Neural cell (in vitro differentiated cells): ENCODE data around the gene MRPL4. TPM values are rescaled to one million over a fixed set of nuclear protein-coding genes. Genes with fewer than 3 reads are reported as not detected.

Experiments
- H2AFZ ChIP-seq: fragments of 200-600, 300-800 bp; sonication (generic), shearing (Covaris generic); 2 replicates; pipeline ENCODE4 v1.6.0; 2014; ENCODE audit warnings: low read depth, mild to moderate bottlenecking, antibody characterized with exemption, low read length, moderate library complexity
- H3F3A ChIP-seq: fragments of 200-600 bp; shearing (Covaris generic); 2 replicates; pipeline ENCODE4 v1.6.1; 2016; ENCODE audit warnings: mild to moderate bottlenecking, moderate library complexity, mixed read lengths, antibody characterized with exemption, low read length; ENCODE audit not compliant: insufficient read depth, poor library complexity, severe bottlenecking
- H3K27ac ChIP-seq: fragments of 200-600, 300-800 bp; sonication (generic), shearing (Covaris generic); 2 replicates; pipeline ENCODE4 v1.5.1; 2014; ENCODE audit warnings: mild to moderate bottlenecking, low read length, moderate library complexity
- H3K27me3 ChIP-seq: fragments of 300-800, 200-600 bp; sonication (generic), shearing (Covaris generic); 2 replicates; pipeline ENCODE4 v1.6.0; 2014; ENCODE audit warnings: mild to moderate bottlenecking, low read depth, low read length, moderate library complexity; ENCODE audit not compliant: insufficient read depth
- H3K36me3 ChIP-seq: fragments of 300-800, 200-600 bp; sonication (generic), shearing (Covaris generic); 2 replicates; pipeline ENCODE4 v1.5.1; 2014; ENCODE audit warnings: mild to moderate bottlenecking, antibody characterized with exemption, low read length, moderate library complexity; ENCODE audit not compliant: insufficient read depth
- H3K4me2 ChIP-seq: fragments of 300-800, 200-600 bp; sonication (generic), shearing (Covaris generic); 2 replicates; pipeline ENCODE4 v1.6.0; 2014; ENCODE audit warnings: mild to moderate bottlenecking, low read length
- H3K4me3 ChIP-seq: fragments of 300-800, 200-600 bp; sonication (generic), shearing (Covaris generic); 2 replicates; pipeline ENCODE4 v1.5.1; 2014; ENCODE audit warnings: mild to moderate bottlenecking, low read length, moderate library complexity
- H3K79me2 ChIP-seq: fragments of 200-600 bp; shearing (Covaris generic); replicated peaks from 2 replicates; pipeline ENCODE4 v1.6.0; 2014; ENCODE audit warnings: mild to moderate bottlenecking, low read length, moderate library complexity; ENCODE audit not compliant: insufficient read depth
- H3K9ac ChIP-seq: fragments of 300-800, 200-600 bp; sonication (generic), shearing (Covaris generic); 2 replicates; pipeline ENCODE4 v1.6.1; 2016; ENCODE audit warnings: mild to moderate bottlenecking, low read length, mixed read lengths
- H3K9me2 ChIP-seq: fragments of 200-600 bp; shearing (Covaris generic); 2 replicates; pipeline ENCODE4 v1.6.1; 2016; ENCODE audit warnings: mild to moderate bottlenecking, low read length, mixed read lengths; ENCODE audit not compliant: insufficient read depth
- H3K9me3 ChIP-seq: fragments of 200-600, 300-800 bp; sonication (generic), shearing (Covaris generic); 2 replicates; pipeline ENCODE4 v1.6.1; 2016; ENCODE audit warnings: mild to moderate bottlenecking, mixed run types, low read length, moderate library complexity, mixed read lengths
- H4K20me1 ChIP-seq: fragments of 200-600 bp; shearing (Covaris generic); 2 replicates; pipeline ENCODE4 v1.6.1; 2016; ENCODE audit warnings: mild to moderate bottlenecking, mixed run types; ENCODE audit not compliant: insufficient read depth
- CTCF ChIP-seq: fragments of 450-650 bp; IDR thresholded peaks from 2 replicates; pipeline ENCODE4 v1.5.1; 2014; ENCODE audit warnings: antibody characterized with exemption, mild to moderate bottlenecking, moderate library complexity; ENCODE audit not compliant: poor library complexity, severe bottlenecking
- EP300 ChIP-seq: fragments of 450-650 bp; conservative IDR thresholded peaks from 2 replicates; pipeline ENCODE4 v1.6.1; 2014; ENCODE audit warnings: antibody characterized with exemption, mild to moderate bottlenecking, moderate library complexity; ENCODE audit not compliant: poor library complexity, severe bottlenecking
- EZH2 ChIP-seq: fragments of 200-600, 300-800 bp; shearing (Covaris generic), sonication (generic); IDR thresholded peaks from 2 replicates; pipeline ENCODE4 v1.6.1; 2014; ENCODE audit warnings: antibody characterized with exemption, low read length, borderline replicate concordance, mild to moderate bottlenecking; ENCODE audit not compliant: insufficient read depth, poor library complexity, severe bottlenecking
- MXI1 ChIP-seq: fragments of 450-650 bp; conservative IDR thresholded peaks from 2 replicates; pipeline ENCODE4 v1.6.1; 2014; ENCODE audit warnings: antibody characterized with exemption, mild to moderate bottlenecking; ENCODE audit not compliant: poor library complexity, severe bottlenecking
- POLR2AphosphoS5 ChIP-seq: IDR thresholded peaks from 2 replicates; pipeline ENCODE4 v1.6.1; 2012
- RAD21 ChIP-seq: fragments of 450-650 bp; conservative IDR thresholded peaks from 2 replicates; pipeline ENCODE4 v1.6.1; 2014; ENCODE audit warnings: antibody characterized with exemption, mild to moderate bottlenecking, moderate library complexity
- REST ChIP-seq: IDR thresholded peaks from 2 replicates; pipeline ENCODE4 v1.6.1; 2012; ENCODE audit warnings: borderline replicate concordance
- SMC3 ChIP-seq: fragments of 450-650 bp; conservative IDR thresholded peaks from 2 replicates; pipeline ENCODE4 v1.6.1; 2014; ENCODE audit warnings: antibody characterized with exemption, mild to moderate bottlenecking, moderate library complexity; ENCODE audit not compliant: poor library complexity
- TAF1 ChIP-seq: IDR thresholded peaks from 2 replicates; pipeline ENCODE4 v1.6.1; 2012; ENCODE audit warnings: low read depth
- polyA plus RNA-seq: library from polyadenylated mRNA; depleted of rRNA; stranded (reverse); fragments of >200 nt; gene quantifications from 2 replicates; pipeline ENCODE4 v1.2.3, GENCODE V29; 2014

MRPL4 gene
- polyA plus RNA-seq, 1 donor from 2014 or later: 27.2 TPM

GRCh38 chr19:10292206-10292788, 40.3 kb downstream of the MRPL4 start:
- no peaks in the 10 kb centered on the region for H3K9me3 ChIP-seq

GRCh38 chr19:10292789-10293636, 41.0 kb downstream of the MRPL4 start:
- no peaks in the 10 kb centered on the region for H3K9me2 ChIP-seq
- H3K36me3 ChIP-seq: no peaks in the 10 kb centered on the region
- no peaks in the 10 kb centered on the region for H4K20me1 ChIP-seq
- H3K9ac ChIP-seq: no peak overlapping the region
- H3K4me3 ChIP-seq: peak overlapping the region; percentile 66
- H3K4me2 ChIP-seq: no peak overlapping the region
- no peaks in the 10 kb centered on the region for H3F3A ChIP-seq
- H3K27me3 ChIP-seq: peaks cover 94% of the 10 kb centered on the region
- H3K27ac ChIP-seq: no peak overlapping the region
- H3K9me3 ChIP-seq: no peaks in the 10 kb centered on the region
- TF ChIP-seq TAF1 (no peak), SMC3 (no peak), EP300 (no peak), EZH2 (no peak), CTCF (no peak), POLR2AphosphoS5 (no peak), REST (no peak), MXI1 (no peak), RAD21 (no peak)
- H2AFZ ChIP-seq: no peak overlapping the region
- no peaks in the 10 kb centered on the region for H3K79me2 ChIP-seq

More at GRCh38 chr19:10292206-10292788, 40.3 kb downstream of the MRPL4 start:
- Histone ChIP-seq H3K27me3 (peaks cover 98% of the 10 kb centered on the region), H3K4me3 (peak overlapping the region; percentile 66), H3K79me2 (no peaks in the 10 kb centered on the region), H3K9ac (no peak overlapping the region), H3F3A (no peaks in the 10 kb centered on the region), H3K9me2 (no peaks in the 10 kb centered on the region), H3K36me3 (no peaks in the 10 kb centered on the region), H3K27ac (no peak overlapping the region), H3K4me2 (peak overlapping the region; percentile 25), H2AFZ (no peak overlapping the region), H4K20me1 (no peaks in the 10 kb centered on the region)
- TF ChIP-seq TAF1 (no peak), EZH2 (peak; percentile 4), CTCF (no peak)
